ENCODE results near the gene PISD.
A peak's percentile ranks its signal among the peaks of the same experiment; 100 is the strongest.

PISD gene

GRCh38 chr22:31652911-31653684 lies 8.9 kb downstream of the PISD start:
- no peak for DNase-seq (ENCODE audit: low read depth in 2 of 2)

- DNase-seq (ENCODE audit: low read depth in 2 of 2), result no peak
Measured at GRCh38 chr22:31652088-31652487, 9.9 kb downstream of the PISD start.

GRCh38 chr22:31651664-31652063 lies 10.4 kb downstream of the PISD start:
- DNase-seq (ENCODE audit: low read depth in 2 of 2), result no peak

GRCh38 chr22:31650391-31650790 lies 11.6 kb downstream of the PISD start:
- no peak for DNase-seq (ENCODE audit: low read depth in 2 of 2)

- no peak for DNase-seq (ENCODE audit: low read depth in 2 of 2)
Measured at GRCh38 chr22:31647523-31648320, 14.3 kb downstream of the PISD start.

GRCh38 chr22:31647066-31647465 lies 14.9 kb downstream of the PISD start:
- no peak for DNase-seq (ENCODE audit: low read depth in 2 of 2)

GRCh38 chr22:31646186-31647019 lies 15.6 kb downstream of the PISD start:
- DNase-seq (ENCODE audit: low read depth in 2 of 2), result peak; percentile 31 to 33

GRCh38 chr22:31639436-31640039 lies 22.5 kb downstream of the PISD start:
- no peak for DNase-seq (ENCODE audit: low read depth in 2 of 2)

GRCh38 chr22:31637891-31638618 lies 24.0 kb downstream of the PISD start:
- DNase-seq (ENCODE audit: low read depth in 2 of 2), result no peak

- DNase-seq (ENCODE audit: low read depth in 2 of 2), result no peak
Measured at GRCh38 chr22:31637447-31637890, 24.5 kb downstream of the PISD start.

GRCh38 chr22:31635638-31636306 lies 26.2 kb downstream of the PISD start:
- no peak for DNase-seq (ENCODE audit: low read depth in 2 of 2)

GRCh38 chr22:31631436-31631835 lies 30.6 kb downstream of the PISD start:
- DNase-seq (ENCODE audit: low read depth in 2 of 2), result no peak

GRCh38 chr22:31630331-31631329 lies 31.4 kb downstream of the PISD start:
- peak; percentile 77 to 82 for DNase-seq (ENCODE audit: low read depth in 2 of 2)

- no peak for DNase-seq (ENCODE audit: low read depth in 2 of 2)
Measured at GRCh38 chr22:31629741-31630184, 32.3 kb downstream of the PISD start.

GRCh38 chr22:31628969-31629708 lies 32.9 kb downstream of the PISD start:
- no peak for DNase-seq (ENCODE audit: low read depth in 2 of 2)

- no peak for DNase-seq (ENCODE audit: low read depth in 2 of 2)
Measured at GRCh38 chr22:31628362-31628761, 33.7 kb downstream of the PISD start.

- DNase-seq (ENCODE audit: low read depth in 2 of 2), result no peak
Measured at GRCh38 chr22:31627223-31627731, 34.7 kb downstream of the PISD start.

All from stimulated activated CD4-positive, alpha-beta T cell treated with anti-CD3 and anti-CD28 coated beads, Interleukin-12 subunit alpha, Interleukin-12 subunit beta, amount 100 ng/mL, for 24 hours (primary cell).